Lower leg skin (tissue), 3 donors: ENCODE data around the gene LYSET.
A peak's percentile ranks its signal among the peaks of the same experiment; 100 is the strongest.

Experiments
- CTCF ChIP-seq, 3 donors: fragments of 450-650 bp; IDR thresholded peaks; one replicate each; pipeline ENCODE4 v1.5.1; 2016; ENCODE audit warnings: antibody characterized with exemption in 3 of 3, mild to moderate bottlenecking in 3 of 3, moderate library complexity in 2 of 3
- POLR2A ChIP-seq, 2 donors: fragments of 450-650 bp; IDR thresholded peaks; one replicate each; pipeline ENCODE4 v1.6.1; 2016 to 2017; ENCODE audit warnings: antibody characterized with exemption in 2 of 2, mild to moderate bottlenecking in 1 of 2, moderate library complexity in 1 of 2

- TF ChIP-seq CTCF (IDR thresholded peaks at IDR 0.05) = no peak
- peak in 1 of 2 donors; percentile 16 for TF ChIP-seq POLR2A (IDR thresholded peaks at IDR 0.05)
Measured at GRCh38 chr14:93184391-93185348, at the start of gene LYSET, which contains the start of gene MOAP1.
